HG03280 (cell line): Measurements from ENCODE around the gene PBXIP1.
A peak's percentile ranks its signal among the peaks of the same experiment; 100 is the strongest.
"Not testable (repeated sequence)": the region's sequence is repeated elsewhere in the genome, so short reads cannot be mapped to it uniquely, and the experiment has no call there.

Source experiments
- ATAC-seq: cut with Tn5 transposase; IDR thresholded peaks from one replicate; pipeline ENCODE4 v1.9.1; 2021; ENCODE audit warnings: mild to moderate bottlenecking, moderate library complexity; ENCODE audit not compliant: unreplicated experiment

The PBXIP1 gene

DNA sequence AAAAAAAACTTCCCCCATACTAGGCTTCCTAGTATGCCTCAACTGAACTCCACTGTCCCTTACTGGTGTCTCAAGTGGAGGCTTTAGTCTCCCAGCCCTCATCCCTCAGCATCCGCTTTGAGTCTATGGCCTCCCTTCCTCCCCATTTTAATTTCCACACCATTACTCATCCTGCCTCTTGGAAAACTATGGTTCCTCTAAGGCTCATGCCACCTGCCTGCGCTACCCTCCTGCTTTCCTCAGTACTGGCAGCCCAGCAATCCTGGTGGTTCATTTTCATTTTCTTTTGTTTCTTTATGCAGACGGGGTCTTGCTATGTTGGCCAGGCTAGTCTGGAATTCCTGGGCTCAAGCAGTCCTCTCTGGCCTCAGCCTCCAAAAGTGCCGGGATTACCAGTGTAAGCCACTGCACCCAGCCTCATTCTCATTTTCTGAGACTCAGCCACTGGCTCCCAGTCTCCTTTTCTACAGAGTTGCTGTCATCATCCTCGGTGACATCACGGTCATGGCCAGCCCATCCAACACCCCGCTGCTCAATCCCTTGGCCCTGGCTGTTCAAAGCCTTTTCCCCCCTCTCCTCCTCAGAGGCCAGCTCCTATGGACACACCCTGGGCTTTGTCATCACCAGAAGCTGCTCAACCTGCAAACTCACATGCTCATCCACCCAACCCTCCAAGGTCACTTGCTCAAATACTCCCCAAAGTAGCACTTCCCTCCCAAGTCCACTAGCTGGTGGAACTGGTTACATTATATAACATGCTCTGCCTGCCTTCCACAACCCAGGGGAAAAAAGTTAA, 17.1 kb downstream of the PBXIP1 start:
- ATAC-seq = no peak

DNA sequence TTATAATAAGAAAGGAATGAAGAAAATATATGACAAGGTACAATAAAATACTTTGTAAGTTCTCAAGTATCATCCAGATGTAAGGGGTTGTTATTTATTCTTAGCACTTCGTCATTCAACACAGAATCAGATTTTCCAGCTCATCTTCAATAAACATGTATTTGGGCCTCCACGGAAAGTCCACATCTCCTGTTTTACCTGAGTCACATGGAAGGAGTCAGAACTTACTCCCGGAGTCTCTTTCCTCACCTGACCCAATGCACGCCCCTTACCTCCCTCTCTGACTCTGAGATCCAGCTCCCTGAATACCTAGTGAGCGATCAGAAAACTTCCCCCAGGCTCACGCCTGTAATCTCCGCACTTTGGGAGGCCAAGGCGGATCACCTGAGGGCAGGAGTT, 17.9 kb downstream of the PBXIP1 start:
- ATAC-seq = no peak

DNA sequence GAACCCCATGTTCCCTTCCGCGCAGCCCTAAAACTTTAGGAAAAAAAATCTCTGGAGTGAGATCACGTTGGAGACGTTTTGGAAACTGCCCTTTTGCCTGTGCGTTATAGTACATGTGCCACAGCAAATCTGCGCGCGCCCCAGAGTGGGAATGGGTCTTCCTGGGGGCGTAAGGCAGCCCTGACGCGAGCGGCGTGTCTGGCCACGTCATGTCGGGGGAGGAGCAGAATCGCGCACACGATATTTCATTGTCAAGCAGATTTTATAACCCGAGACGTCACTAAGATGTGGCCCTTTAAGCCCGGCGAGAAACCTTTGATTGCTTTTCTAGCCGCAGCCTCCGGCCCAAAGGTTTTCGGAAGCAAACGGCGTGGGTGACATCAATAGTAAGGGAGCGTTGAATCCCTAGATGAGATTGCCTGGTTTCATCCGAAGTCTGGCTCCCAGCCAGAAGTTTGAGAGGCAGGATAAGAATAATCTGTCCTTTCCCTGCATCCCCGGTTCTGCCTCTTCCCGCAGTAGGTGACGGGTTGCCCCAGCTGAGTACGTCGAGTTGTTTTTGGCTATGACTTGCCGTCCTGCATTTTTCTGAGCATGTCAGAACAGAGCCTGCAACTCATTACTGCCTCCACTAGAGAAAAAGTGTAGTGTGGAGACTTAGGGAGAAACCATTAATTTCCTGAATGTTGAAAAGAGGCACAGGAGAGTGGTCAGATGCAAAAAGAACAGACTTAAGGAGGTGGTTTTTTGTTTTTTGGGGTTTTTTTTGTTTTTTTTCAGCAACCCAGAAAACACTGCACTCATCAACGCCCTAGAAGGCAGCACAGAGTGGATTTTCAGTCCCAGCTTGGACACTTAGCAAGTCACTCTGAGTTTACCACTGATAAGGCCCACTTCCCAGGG, 18.6 kb downstream of the PBXIP1 start:
- peak; percentile 62 for ATAC-seq

DNA sequence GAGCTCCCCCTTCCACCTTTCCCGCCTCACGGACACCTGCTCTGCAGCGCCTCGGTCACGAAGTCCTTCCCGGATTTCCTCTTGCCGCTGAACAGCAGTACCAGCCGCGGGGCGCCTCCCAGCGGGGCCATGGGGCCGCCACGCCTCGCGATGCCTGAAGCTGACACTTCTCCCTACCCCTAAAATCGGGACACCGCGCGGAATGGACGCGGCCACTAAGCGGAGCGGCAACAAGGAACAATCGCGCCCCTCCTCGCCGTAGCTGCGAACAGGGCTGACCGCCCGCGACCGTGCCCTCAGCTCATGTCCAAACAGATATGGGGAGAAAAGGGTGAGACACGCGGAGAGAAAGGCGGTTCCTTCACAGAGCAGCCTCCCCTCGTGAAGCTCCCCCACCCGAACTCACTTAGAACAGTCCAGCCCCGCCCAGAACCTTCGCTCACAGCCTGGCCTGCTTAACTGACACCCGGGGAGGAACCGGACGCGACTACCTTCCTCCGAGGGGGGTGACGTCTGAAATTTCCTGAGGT, 19.3 kb downstream of the PBXIP1 start, which contains the start of gene PMVK:
Gene PMVK (minus strand): TSS at position 165 of the 530 bp plus-strand sequence. CDS start 34 bp downstream, at position 131.
- peak; percentile 78 for ATAC-seq

DNA sequence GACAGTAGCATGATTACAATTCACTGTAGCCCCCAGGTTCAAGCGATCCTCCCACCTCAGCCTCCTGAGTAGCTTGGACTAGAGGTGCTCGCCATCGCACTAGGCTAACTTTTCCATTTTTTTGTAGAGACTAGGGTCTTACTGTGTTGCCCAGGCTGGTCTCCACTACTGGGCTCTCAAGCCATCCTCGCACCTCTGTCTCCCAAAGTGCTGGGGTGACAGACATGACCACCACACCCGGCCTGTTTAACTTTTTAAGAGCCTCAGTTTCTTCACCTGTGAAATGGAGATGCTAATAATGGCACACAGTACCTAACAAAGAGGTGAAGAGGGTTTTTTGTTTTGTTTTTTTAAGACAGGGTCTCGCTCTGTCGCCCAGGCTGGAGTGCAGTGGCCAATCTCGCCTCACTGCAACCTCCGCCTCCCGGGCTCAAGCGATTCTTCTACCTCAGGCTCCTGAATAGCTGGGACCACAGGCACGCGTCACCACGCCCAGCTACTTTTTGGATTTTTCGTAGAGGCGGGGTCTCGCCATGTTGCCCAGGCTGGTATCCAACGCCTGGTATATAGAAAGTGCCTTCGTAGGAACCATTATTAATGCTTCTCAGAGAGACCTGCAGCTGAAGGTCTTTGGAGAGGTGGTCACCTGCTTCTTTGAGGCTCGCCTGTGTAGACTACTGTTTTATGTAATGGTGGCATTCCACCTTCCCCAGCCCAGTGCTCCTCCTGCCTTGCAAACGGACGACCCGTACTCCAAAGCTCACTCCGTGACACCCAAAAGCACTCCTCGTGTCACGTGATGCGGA, 19.9 kb downstream of the PBXIP1 start:
- ATAC-seq = no peak

DNA sequence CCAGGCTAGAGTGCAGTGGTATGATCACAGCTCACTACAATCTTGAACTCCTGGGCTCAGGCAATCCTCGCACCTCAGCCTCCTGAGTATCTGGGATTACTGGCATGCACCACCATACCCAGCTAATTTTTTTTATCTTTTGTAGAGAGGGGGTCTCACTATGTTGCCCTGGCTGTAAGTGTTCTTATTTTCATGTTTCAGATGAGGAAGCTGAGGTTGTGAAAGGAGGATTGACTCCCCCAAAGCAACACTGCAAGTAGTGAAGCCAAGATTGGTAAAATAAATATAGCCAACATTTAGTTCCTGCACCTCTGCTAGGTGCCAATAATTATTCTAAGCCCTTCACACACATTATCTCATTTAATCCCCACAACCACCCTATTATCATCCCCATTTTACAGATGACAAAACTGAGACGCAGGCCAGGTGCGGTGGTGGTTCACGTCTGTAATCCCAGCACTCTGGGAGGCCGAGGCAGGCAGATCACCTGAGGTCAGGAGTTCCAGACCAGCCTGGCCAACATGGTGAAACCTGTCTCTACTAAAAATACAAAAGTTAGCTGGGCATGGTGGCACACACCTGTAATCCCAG, 21.4 kb downstream of the PBXIP1 start:
- ATAC-seq = no peak

DNA sequence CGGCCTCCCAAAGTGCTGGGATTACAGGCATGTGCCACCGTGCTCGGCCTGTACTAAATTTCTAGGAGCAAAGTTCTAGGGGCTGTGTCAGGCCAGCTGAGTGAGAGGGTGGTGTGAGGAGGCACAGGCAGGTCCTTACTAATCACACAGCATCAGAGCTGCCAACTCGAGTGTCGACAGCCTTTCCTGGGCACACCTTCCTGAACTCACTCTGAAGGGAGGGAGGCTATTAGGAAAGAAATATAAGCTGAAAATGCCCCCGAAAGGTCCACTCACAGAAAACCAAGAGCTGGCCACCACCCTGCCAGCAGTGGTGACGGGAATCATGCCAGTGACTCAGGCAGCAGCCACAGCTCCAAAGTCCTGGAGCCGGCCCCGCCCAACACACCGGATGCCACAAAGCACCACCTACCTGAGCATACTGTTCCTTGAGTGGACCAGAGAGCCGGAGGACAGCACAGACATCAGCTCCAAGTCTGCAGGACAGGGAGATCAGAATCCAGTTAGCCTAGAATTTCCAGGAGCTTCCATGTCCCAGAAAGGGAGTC, 23.9 kb downstream of the PBXIP1 start:
- no peak for ATAC-seq

DNA sequence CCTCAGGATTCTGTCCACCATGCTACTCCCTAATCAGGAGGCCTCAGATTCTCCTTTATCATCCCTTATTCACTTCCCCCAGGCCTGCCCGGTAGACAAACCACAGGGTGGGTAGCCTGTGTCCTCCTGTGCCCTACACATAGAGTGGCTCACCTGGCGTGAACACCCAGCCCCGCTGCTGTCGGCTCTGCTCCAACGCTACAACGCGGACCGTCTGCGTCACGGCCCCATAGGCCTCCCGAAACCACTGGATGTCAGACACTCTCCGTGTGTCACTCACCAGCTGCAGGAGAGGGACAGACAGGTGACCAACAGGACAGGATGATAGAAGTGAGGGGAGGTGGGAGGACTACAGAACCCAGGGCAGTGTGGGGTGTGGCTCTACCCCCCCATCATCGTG, 29.7 kb downstream of the PBXIP1 start:
- no peak for ATAC-seq

DNA sequence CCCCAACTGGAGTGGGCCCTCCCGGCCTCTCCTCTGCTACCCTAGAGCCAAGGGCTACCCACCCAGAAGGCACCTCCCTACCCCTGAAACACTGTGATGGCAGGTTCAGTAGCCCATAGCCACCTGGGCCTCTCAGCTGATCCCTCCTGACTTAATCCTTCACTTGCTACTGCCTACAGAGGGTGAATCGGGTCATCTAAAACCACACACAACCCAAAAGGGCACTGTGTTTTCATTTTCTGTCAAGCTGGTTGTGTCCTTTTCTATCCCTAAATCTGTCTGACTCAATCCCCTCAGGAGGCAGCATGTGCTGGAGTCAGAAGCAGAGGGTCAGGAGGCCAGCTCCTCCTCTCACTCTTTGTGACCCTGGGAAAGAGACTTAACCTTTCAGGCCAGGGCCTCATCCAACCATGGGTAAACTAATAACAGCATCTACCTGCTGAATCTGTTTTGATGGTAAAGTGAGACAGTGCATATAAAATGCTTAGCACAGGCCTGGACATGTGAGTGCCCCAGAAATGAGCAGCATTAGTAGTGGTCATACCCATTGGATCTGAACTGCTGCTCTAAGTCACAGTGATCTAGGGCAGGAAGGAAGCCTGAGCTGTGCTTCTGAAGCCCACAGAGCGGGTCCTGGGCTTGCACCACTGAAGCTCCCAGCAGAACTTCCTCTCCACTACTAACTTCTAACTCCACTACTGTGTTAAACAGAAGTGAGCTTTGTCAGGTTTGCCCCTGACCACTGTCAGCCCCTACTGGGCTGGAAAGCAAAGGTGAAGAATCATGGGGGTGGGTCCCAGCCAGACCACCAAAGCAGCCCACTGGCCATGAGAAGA, 30.3 kb downstream of the PBXIP1 start:
- no peak for ATAC-seq

DNA sequence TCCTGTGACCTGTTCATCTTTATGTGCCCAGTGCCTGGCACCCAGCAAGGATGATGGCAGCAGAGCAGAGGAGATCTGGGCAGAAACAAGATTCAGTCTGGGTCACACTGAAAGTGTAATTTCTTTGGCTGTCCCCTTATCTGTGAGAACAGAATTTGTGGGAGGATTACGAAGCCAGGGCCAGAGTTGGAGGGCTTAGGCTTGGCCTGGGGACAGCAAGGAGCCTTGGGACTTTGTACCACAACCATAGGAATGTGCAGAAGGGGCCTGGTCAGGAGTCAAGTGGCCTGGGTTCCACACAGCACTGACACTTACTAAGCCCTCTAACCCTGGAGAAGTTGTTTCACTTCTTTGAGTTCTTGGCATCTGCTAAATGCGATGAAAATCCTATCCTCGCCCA, 32.2 kb downstream of the PBXIP1 start:
- no peak for ATAC-seq

DNA sequence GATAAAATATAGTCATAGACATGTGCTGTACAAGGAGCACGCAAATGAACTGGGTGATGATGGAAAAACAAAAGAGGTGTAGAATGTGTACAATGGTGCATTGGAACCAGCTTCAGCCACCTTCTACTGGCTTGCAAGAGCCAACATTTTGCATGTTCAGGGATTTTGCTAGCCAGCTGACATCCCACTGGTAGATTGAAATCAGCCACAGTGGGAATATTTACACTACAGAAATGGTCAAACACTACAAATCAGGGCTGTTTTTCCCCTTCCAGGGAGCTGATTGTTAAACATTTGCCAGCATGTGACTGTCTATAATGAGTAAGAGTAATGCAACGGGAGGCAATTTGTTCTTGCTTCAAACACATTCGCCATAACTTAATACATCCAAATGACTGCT, 42.6 kb downstream of the PBXIP1 start:
- no peak for ATAC-seq

DNA sequence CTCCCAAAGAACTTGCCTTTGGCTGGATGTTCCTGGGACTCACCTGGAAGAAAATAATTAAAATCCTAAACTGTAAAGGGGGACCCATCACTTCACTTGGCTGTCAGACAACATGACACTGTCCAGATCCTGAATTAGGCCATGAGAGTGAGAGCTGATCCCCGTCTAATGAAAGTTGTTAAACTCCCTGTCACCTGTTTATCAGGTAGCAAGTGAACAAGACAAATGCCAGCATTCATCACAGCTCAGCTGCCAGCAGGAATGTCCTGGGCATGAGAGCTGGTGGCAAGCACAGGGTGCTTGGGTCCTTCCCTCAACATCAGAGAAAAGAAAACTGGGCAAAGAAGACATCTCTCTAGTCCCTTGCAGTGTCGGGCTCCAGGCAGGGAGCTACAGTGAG, 43.1 kb downstream of the PBXIP1 start:
- ATAC-seq = no peak

DNA sequence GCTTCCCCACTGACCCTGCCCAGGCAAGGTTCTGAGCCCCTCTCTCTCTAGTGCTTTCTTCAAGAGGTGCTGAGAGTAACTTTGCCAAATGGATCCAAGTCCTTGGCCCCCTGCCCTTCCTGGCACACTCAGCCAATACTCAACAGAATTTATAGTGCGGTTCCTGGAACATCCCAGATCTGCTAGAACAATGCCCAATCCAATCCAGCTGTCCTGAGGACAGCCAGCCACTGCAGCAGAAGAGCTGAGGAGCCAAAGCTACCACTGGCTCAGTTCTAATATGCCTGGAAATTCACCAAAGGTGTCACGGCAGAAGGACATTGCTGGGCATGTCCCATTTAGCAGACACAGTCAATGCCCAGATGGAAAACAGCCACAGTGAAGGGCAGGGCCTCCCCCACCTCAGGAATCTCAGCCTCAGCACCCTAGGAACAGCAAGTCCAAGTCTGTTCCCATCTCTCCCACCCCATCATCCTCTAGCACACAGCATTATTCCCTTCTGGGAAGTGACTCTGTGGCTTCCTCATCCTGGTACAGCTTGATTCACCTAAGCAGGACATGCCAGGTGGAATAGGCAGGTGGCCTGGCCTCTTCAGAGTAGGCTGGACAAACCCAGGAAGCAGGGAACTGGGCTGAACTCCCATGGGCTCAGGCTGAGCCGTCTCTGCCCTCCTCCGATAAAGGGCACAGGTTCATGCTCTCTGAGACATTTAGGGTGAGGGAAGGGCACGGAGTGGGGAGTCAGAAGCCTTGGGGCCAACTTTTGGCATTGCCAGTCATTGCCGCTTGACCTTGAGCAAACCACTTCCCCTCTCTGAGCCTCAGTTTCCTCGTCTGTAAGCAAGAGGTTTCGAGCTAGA, 44.0 kb downstream of the PBXIP1 start:
- ATAC-seq = no peak

DNA sequence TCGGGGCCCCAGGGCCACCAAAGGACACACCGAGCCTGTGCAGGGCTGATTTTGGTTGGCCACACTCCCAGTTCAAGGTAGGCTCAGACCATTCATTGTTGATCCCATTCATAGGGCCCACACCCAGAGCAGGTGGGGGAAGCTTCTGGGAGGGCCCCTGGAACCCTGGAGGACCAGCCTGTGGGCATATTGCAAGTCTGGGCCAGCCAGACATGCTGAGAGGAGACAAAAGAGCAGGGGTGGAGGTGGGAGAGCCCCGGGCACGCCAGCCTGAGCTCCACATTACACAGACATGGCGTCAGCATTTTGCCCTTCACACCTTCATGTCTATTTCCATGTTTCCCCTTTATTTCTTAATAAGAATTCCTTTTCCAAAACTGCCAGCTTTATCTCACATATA, 45.0 kb downstream of the PBXIP1 start:
- ATAC-seq = no peak

DNA sequence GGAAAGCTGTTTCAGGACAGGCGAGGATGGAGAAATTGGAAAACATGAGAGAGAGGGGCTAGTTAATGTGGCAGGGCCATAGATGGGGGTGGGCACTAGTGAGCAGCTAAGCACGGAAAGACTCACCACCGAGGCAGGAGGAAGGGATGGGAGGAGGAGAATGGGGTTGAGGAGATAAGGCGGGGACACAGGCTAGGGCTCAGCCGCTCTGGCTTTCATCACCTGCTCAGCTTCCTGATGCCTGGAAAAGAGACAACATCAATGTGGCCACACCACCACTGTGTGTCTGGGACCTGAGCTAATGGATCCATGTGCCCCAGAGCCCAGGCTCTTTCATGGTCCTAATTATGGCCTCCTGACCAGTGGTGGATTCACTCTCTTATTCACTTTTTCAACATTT, 47.0 kb downstream of the PBXIP1 start:
- no peak for ATAC-seq

DNA sequence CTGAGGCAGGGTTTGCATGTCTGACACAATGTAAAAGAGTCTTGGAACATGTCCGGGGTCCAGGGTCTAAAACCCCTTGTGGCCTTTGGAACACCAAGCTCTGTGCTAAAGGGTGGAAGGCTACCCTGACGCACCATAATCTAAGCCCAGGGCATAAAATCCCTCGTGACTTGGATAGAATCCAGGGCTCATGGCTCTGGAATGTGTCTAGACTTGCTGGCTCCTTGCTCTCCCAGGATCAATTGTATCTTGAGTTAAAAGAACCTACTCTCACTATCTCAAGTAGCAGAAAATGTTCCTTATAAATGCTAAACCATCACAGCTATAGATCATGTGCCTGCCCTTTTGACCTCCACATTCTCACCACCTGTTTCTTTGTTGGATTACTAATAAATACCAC, 47.8 kb downstream of the PBXIP1 start:
- not testable (repeated sequence) for ATAC-seq

DNA sequence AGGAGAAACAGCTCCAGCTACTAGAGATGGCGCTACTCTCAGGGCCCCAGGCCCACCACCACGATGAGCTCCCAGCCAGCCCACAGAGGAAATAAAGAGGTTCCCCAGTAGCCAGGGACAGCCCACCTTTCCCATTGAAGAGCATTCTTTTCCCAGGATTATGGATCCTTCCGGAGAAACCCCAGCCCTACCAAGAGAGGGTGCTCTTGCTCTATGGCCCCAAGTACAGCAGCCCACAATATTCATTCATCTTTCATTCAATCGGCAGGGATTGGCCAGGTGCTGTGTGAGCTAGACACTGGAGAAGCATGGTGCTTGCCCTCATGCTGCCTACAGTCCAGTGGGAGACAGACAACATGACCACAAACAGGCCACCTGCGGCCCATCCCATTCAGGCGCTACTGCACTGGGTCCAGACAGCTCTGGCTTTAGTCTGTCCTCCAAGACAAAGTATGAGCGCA, 49.2 kb downstream of the PBXIP1 start:
- no peak for ATAC-seq

DNA sequence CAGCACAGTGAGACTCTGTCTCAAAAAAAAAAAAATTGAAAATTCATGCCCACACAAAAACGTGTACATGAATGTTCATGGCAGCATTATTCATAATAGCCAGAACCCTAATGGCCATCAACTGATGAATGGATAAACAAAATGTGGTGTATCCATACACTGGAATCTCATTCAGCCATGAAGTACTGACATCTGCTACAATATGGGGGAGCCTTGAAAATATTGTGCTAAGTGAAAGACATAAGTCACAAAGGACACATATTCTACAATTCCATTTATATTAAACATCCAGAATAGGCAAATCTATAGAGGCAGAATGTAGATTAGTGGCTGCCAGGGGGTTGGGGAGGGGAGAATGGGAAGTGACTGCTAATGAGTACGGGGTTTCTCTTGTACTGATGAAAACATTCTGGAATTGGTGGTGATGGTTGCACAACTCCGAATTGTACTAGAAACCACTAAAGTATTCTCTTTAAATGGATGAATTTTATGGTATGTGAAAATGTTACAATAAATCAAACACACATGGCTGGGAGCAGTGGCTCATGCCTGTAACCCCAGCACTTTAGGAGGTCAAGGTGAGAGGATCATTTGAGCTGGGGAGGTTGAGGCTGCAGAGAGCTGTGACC, 52.8 kb downstream of the PBXIP1 start:
- ATAC-seq = no peak
